Activated CD8-positive, alpha-beta T cell treated with anti-CD3 and anti-CD28 coated beads for 36 hours (primary cell): ENCODE measurements around the gene PARVA. TPM values are rescaled to one million over a fixed set of nuclear protein-coding genes. Genes with fewer than 3 reads are reported as not detected.
"Not testable (repeated sequence)": the region's sequence is repeated elsewhere in the genome, so short reads cannot be mapped to it uniquely, and the experiment has no call there.

ENCODE experiments used
- ATAC-seq: fragments of 200-7000 bp; cut with Tn5 transposase; one replicate; pipeline ENCODE4 v1.10.0; 2021; ENCODE audit warnings: mild to moderate bottlenecking, moderate library complexity
- CTCF ChIA-PET: fragments of 350-600 bp; sonication (Branson Sonifier 250); formaldehyde crosslinking; loops from one replicate; lab custom pipeline; 2021; ENCODE audit warnings: antibody characterized with exemption; lab: Charles Lee
- POLR2A ChIA-PET: fragments of 350-600 bp; sonication (Branson Sonifier 250); formaldehyde crosslinking; loops from one replicate; lab custom pipeline; 2021; ENCODE audit warnings: antibody characterized with exemption; lab: Charles Lee
- DNase-seq: peaks from one replicate; pipeline ENCODE4 v3.0.0-alpha.2; 2020
- H3K27ac Mint-ChIP-seq: one replicate; pipeline ENCODE4 v1.8.0; 2021; ENCODE audit warnings: mild to moderate bottlenecking, mixed read lengths
- H3K27me3 Mint-ChIP-seq: one replicate; pipeline ENCODE4 v1.8.0; 2021; ENCODE audit warnings: mixed read lengths
- H3K36me3 Mint-ChIP-seq: one replicate; pipeline ENCODE4 v1.8.0; 2021; ENCODE audit warnings: low read depth, mixed read lengths
- H3K4me1 Mint-ChIP-seq: one replicate; pipeline ENCODE4 v1.8.0; 2021; ENCODE audit warnings: low read depth, mixed read lengths
- H3K4me3 Mint-ChIP-seq: one replicate; pipeline ENCODE4 v1.8.0; 2021; ENCODE audit warnings: mild to moderate bottlenecking, moderate library complexity, mixed read lengths
- H3K9me3 Mint-ChIP-seq: one replicate; pipeline ENCODE4 v1.8.0; 2021; ENCODE audit warnings: mixed read lengths
- CTCF ChIP-seq: fragments of 200-600 bp; IDR thresholded peaks from one replicate; pipeline ENCODE4 v1.8.0; 2022; ENCODE audit warnings: antibody characterized with exemption, mild to moderate bottlenecking
- intact Hi-C: fragments of 100-400 bp; cut with micrococcal nuclease; formaldehyde crosslinking; loops from one replicate; pipeline ENCODE4 v1.10.0; 2022
- total RNA-seq, 2 experiments: library from RNA; stranded (reverse); gene quantifications; one replicate each; pipeline ENCODE4 v1.2.3, GENCODE V29; 2021

PARVA gene
- total RNA-seq, 2 experiments from 2014 or later = not detected

- no peak for DNase-seq
- peaks cover 3% of the 10 kb centered on the region for H3K36me3 Mint-ChIP-seq
- peaks cover 48% of the 10 kb centered on the region for H3K4me1 Mint-ChIP-seq
- peaks cover 5% of the 10 kb centered on the region for H3K9me3 Mint-ChIP-seq
- ChIA-PET CTCF (interaction anchor here (1.1 to 1.3 kb wide), 3 partner anchors 32 to 395 kb away, joined by 3 to 8 read pairs (median 3); no protein-coding TSS in a partner anchor), POLR2A (no interaction called here)
- no peak overlapping the region for H3K4me3 Mint-ChIP-seq
- intact Hi-C loops = no loop called here
- H3K27ac Mint-ChIP-seq = peak overlapping the region; percentile 33
- peak; percentile 39 for ATAC-seq
- H3K27me3 Mint-ChIP-seq = no peaks in the 10 kb centered on the region
- no peak for TF ChIP-seq CTCF
Observed at GRCh38 chr11:12362857-12363256, 14.5 kb upstream of the PARVA start.

GRCh38 chr11:12363373-12363772 is 14.0 kb upstream of the PARVA start:
- no peak for TF ChIP-seq CTCF
- CTCF ChIA-PET = interaction anchor here (1.3 kb wide), 2 partner anchors 32 to 74 kb away, joined by 3 to 8 read pairs; no protein-coding TSS in a partner anchor
- peaks cover 6% of the 10 kb centered on the region for H3K9me3 Mint-ChIP-seq
- POLR2A ChIA-PET = no interaction called here
- peaks cover 3% of the 10 kb centered on the region for H3K36me3 Mint-ChIP-seq
- DNase-seq = no peak
- no peak overlapping the region for H3K4me3 Mint-ChIP-seq
- no peaks in the 10 kb centered on the region for H3K27me3 Mint-ChIP-seq
- intact Hi-C loops = no loop called here
- no peak for ATAC-seq
- H3K27ac Mint-ChIP-seq = no peak overlapping the region
- H3K4me1 Mint-ChIP-seq = peaks cover 47% of the 10 kb centered on the region

DNA sequence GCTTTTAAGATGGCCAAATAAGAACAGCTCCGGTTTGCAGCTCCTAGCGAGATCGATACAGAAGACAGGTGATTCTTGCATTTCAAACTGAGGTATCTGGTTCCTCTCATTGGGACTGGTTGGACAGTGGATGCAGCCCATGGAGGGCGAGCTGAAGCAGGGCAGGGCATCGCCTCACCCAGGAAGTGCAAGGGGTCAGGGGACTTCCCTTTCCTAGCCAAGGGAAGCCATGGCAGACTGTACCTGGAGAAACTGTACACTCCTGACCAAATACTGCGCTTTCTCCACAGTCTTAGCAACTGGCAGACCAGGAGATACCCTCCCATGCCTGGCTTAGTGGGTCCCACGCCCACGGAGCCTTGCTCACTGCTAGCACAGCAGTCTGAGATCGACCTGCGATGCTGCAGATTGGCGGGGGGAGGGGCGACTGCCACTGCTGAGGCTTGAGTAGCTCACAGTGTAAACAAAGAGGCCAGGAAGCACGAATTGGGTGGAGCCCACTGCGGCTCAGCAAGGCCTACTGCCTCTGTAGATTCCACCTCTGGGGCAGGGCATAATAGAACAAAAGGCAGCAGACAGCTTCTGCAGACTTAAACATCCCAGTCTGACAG is 11.3 kb upstream of the PARVA start:
- ChIA-PET CTCF (interaction anchor here (0.7 to 1.1 kb wide), 2 partner anchors 11 to 35 kb away, joined by 3 read pairs; partner anchors contain the start of gene PARVA), POLR2A (interaction anchor here (1.0 kb wide), 1 partner anchor 20 kb away, joined by 3 read pairs; no protein-coding TSS in a partner anchor)
- H3K27me3 Mint-ChIP-seq, intact Hi-C loops, H3K36me3 Mint-ChIP-seq, H3K4me3 Mint-ChIP-seq: not testable (repeated sequence)
- peaks cover 19% of the 10 kb centered on the region for H3K9me3 Mint-ChIP-seq
- peak overlapping the region; percentile 55 for H3K27ac Mint-ChIP-seq
- ATAC-seq (peak; percentile 39), DNase-seq (peak; percentile 72)
- peaks cover 47% of the 10 kb centered on the region for H3K4me1 Mint-ChIP-seq

DNA sequence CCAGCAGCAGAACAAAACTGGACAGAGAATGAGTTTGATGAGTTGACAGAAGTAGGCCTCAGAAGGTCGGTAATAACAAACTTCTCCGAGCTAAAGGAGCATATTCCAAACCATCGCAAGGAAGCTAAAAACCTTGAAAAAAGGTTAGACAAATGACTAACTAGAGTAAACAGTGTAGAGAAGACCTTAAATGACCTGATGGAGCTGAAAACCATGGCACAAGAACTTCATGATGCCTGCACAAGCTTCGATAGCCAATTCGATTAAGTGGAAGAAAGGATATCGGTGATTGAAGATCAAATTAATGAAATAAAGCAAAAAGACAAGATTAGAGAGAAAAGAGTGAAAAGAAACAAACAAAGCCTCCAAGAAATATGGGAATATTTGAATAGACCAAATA is 10.3 kb upstream of the PARVA start:
- H3K27ac Mint-ChIP-seq, H3K36me3 Mint-ChIP-seq, ATAC-seq, intact Hi-C loops, H3K27me3 Mint-ChIP-seq, H3K4me3 Mint-ChIP-seq, CTCF ChIA-PET, DNase-seq: not testable (repeated sequence)
- POLR2A ChIA-PET = interaction anchor here (1.0 kb wide), 1 partner anchor 19 kb away, joined by 3 read pairs; no protein-coding TSS in a partner anchor
- peaks cover 40% of the 10 kb centered on the region for H3K4me1 Mint-ChIP-seq
- peaks cover 19% of the 10 kb centered on the region for H3K9me3 Mint-ChIP-seq

DNA sequence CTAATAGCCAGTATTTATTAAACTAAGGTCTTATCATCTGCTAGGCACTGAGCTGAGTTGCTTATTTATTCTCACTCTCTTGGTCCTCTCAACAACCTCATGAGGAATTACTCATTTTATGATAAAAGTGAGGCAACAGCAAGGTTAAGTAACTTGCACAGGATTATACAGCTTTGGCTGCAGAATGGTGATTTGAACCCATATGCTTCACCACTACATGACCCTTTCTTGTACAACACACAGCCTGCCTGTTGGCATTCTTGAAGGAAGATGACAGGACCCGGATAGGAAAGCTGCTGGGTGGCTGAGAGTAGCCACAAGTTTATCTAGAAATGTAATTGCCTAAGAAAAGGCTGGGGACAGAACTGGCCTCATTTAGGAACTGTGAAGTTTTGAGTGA is 5.3 kb upstream of the PARVA start:
- Mint-ChIP-seq H3K9me3 (peaks cover 22% of the 10 kb centered on the region), H3K27ac (no peak overlapping the region), H3K36me3 (peaks cover 2% of the 10 kb centered on the region), H3K4me3 (no peak overlapping the region), H3K4me1 (peaks cover 9% of the 10 kb centered on the region), H3K27me3 (peaks cover 8% of the 10 kb centered on the region)
- DNase-seq (no peak), ATAC-seq (no peak)
- CTCF ChIA-PET = no interaction called here
- POLR2A ChIA-PET = no interaction called here
- TF ChIP-seq CTCF = no peak
- intact Hi-C loops = no loop called here

DNA sequence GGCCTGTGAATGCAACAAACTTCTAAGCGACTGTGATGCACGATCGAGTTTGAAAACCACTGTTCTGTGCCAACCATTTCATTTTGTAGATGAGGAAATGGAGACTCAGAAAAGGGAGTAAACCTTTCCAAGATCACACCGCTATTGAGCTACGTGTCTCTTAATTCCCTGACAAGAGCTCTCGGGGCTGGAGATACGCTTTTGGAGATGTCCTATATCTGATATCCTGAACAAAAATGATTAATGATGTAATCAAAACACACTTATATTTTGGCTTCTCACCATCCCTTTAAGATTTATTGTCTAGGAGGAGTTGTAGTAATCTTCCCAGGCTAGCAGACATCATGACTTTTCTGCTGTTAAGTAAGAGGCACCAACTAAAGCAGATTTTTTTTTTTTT is 1.7 kb upstream of the PARVA start:
- Mint-ChIP-seq H3K4me3 (no peak overlapping the region), H3K36me3 (no peaks in the 10 kb centered on the region), H3K9me3 (peaks cover 6% of the 10 kb centered on the region), H3K4me1 (peaks cover 8% of the 10 kb centered on the region), H3K27ac (no peak overlapping the region), H3K27me3 (peaks cover 18% of the 10 kb centered on the region)
- DNase-seq (no peak), ATAC-seq (no peak)
- intact Hi-C loops = no loop called here
- TF ChIP-seq CTCF = no peak
- ChIA-PET POLR2A (interaction anchor here (0.6 kb wide), 1 partner anchor 17 kb away, joined by 3 read pairs; no protein-coding TSS in a partner anchor), CTCF (no interaction called here)
